GM20431 (cell line): Measurements from ENCODE around the gene FBXL3.

Experiments
- in situ Hi-C: fragments of 300-500 bp; cut with MseI, MboI; formaldehyde crosslinking; loops from one replicate; pipeline ENCODE4 v1.15.0; 2020; ENCODE audit warnings: low sequenced_read_pairs; ENCODE audit not compliant: unreplicated experiment

The FBXL3 gene, protein sequence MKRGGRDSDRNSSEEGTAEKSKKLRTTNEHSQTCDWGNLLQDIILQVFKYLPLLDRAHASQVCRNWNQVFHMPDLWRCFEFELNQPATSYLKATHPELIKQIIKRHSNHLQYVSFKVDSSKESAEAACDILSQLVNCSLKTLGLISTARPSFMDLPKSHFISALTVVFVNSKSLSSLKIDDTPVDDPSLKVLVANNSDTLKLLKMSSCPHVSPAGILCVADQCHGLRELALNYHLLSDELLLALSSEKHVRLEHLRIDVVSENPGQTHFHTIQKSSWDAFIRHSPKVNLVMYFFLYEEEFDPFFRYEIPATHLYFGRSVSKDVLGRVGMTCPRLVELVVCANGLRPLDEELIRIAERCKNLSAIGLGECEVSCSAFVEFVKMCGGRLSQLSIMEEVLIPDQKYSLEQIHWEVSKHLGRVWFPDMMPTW

GRCh38 chr13:77026861-77027621 is at the start of gene FBXL3:
Gene FBXL3, minus strand, starts transcription at chr13:77027159. Its CDS starts 5,299 bp downstream, at chr13:77021860.
- in situ Hi-C loops = no loop called here

DNA sequence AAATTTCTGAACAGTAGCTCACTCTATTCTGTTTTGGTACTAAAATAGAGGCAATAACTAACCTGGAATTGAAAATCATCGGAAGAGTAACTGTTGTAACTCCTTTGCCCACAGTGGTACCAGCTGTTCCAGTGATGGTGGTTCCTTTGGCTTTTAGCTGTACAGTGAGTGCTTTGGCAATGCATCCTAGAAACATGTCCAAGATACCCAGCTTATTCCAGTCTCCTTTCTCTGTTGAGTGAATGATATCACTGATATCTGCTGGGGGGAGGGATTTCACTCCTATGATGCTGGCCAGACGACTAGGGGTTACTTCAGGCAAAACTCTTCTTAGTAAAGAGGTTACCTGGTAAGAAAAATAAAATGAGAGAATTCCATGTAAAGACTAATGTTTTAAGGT is 40.6 kb upstream of the FBXL3 start:
- in situ Hi-C loops = no loop called here

DNA sequence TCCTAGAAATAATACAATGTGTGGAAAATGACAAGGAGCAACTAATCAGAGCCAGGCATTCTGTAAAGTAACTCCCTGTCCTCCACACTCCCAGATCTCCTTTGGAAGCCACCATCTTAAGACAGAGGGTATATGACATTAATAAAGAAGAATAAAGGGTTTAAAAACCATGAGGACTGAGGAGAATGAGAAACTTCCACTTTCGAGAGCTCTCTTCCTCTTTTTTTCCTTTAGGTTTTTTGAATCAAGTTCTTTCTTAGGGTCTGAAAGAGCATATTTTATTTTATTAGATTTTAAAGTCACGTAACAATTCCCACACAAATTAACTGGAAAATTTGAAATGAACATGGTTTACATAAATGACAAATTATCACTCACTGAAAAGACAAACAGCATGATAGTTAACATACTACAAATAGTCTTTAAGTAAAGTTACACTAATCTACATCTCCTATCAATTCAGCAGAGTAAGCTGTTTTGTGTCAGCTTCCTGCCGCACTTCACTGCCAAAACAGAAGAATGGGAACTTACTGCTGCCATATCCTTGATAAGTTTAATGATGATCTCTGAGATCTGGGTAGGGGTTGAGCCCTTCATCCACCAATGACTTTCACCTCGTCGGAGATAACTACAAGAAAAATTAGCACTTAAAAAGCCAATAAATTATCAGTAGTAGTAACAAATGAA is 38.6 kb upstream of the FBXL3 start:
- in situ Hi-C loops = no loop called here

DNA sequence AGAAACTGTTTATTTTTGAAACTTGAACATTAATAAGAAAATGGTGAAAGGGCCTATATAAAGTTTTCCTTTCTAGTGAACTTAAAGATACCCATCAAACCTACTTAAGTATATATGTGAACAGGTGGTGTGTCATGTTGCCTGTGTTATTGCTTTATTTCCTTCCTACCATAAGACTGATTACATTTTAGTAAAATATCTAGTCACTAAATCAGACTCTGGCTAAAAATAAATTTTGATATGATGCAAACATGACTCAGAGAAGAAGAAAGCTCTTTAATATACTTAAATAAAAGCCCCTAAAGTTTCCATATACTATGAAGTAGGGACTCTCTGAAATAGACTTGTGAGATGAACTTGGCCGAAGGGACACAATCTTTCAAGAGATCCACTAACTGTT is 35.1 kb upstream of the FBXL3 start:
- in situ Hi-C loops = no loop called here

- in situ Hi-C loops = no loop called here
Measured at GRCh38 chr13:77061362-77061761, 34.4 kb upstream of the FBXL3 start.

GRCh38 chr13:77056886-77057285 is 29.9 kb upstream of the FBXL3 start:
- in situ Hi-C loops = no loop called here

GRCh38 chr13:77056382-77056781 is 29.4 kb upstream of the FBXL3 start:
- in situ Hi-C loops = no loop called here

GRCh38 chr13:77055158-77055557 is 28.2 kb upstream of the FBXL3 start:
- in situ Hi-C loops = no loop called here

DNA sequence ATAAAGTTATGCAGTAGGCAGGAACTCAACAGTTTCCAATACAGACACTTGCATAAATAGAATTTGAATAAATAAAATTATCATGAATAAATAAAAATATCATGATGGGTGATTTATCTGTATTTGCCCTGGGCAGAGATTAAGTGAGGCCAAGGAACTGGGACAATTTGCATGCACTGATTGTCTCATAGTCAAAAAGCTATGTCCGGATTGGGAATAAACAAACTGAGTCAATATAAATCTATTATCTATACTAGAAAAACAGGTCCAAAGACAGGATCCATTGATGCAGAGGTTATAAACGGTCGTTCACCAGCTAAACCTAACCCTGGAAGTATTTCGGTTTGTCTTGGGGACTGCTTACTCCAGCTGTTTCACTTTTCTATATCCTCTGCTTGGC is 26.2 kb upstream of the FBXL3 start:
- in situ Hi-C loops = no loop called here

GRCh38 chr13:77048681-77049080 is 21.7 kb upstream of the FBXL3 start:
- in situ Hi-C loops = no loop called here

- in situ Hi-C loops = no loop called here
Measured at GRCh38 chr13:77047649-77048343, 20.8 kb upstream of the FBXL3 start.

DNA sequence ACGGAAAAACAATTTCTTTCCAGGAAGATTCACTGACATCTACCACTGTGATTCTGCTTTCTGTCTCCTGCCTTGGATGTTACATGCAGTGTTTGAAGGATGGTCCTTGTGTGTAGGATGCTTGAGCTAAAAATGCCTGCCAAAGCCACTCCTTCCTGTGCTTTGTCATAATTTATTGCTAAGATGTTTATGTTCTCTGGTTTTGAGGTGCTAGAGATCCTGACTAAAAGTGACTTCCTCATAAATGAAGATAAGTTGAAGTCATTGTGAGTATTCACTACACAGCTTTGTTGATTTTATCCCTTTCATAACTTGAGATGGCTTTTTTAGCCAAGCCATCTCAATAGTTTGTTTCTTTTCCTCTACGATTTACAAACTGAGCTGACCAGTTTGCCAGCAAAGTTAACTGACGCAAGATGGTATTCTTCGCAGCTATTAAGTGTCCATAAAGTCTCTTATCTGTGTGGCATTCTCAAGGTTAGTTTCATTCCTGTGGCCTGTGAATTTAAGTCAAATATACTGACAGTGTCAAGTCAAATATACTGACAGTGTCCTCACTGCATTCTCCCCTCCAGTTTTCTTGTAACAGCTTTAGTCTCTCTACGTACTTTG is 15.7 kb upstream of the FBXL3 start:
- in situ Hi-C loops = no loop called here

GRCh38 chr13:77040835-77041234 is 13.9 kb upstream of the FBXL3 start:
- in situ Hi-C loops = no loop called here

DNA sequence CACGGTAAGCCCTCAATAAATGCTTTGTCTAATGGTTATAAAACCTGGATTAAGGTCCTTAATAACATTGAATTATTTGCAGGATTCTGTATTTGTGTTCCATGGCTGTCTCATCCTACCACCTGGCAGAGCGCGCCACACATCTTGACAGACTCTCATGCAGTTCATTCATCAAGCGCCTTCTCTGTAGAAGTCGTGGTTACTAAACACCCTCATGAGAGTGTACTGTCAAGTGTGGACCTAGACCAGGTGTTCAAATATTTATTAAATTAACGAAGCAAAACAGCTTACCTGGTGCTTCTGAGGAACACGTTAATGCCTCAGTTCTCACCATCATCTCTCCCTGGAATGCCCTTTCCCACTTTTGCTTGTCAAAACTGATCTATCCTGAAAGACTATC is 13.1 kb upstream of the FBXL3 start:
- in situ Hi-C loops = no loop called here

GRCh38 chr13:77038907-77039480 is 12.0 kb upstream of the FBXL3 start:
- in situ Hi-C loops = no loop called here

- in situ Hi-C loops = no loop called here
Measured at GRCh38 chr13:77036279-77036678, 9.3 kb upstream of the FBXL3 start.

GRCh38 chr13:77034881-77035280 is 7.9 kb upstream of the FBXL3 start:
- in situ Hi-C loops = no loop called here

DNA sequence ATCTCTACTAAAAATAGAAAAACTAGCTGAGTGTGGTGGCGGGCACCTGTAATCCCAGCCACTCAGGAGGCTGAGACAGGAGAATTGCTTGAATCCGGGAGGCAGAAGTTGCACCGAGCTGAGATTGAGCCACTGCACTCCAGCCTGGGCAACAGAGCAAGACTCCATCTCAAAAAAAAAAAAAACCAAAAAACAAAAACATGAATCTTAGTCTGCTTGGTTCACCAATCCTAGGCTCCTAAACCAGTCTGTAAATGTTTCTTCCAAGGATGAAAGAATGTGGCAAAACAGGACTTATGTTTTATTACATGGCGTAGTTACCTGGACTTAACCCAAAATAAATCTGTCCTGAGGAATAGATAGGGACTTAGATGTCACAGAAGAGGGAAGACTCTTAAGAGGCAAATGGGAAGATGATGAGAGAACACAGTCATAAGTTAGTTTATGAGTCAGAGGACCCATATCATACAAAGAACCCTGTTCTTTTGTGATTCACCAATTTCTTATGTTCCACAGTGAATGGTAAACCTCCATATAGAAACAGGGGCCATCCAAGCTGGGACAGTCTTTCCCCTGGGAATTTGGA is 6.9 kb upstream of the FBXL3 start:
- in situ Hi-C loops = no loop called here

GRCh38 chr13:77031656-77032243 is 4.8 kb upstream of the FBXL3 start:
- in situ Hi-C loops = no loop called here
